PC-3 (cell line): Measurements from ENCODE around the gene CCDC80.

Source experiments
- CTCF ChIP-seq: fragments of 300-600 bp; sonication (generic); conservative IDR thresholded peaks from 2 replicates; pipeline ENCODE4 v1.5.1; 2017; ENCODE audit warnings: antibody characterized with exemption, low read depth, mild to moderate bottlenecking, low read length
- EZH2 ChIP-seq: fragments of 300-600 bp; sonication (generic); IDR thresholded peaks from one replicate; pipeline ENCODE4 v1.6.1; 2017; ENCODE audit warnings: antibody characterized with exemption, mild to moderate bottlenecking, low read length; ENCODE audit not compliant: unreplicated experiment

GRCh38 chr3:112611752-112612515, 29.0 kb downstream of the CCDC80 start:
- TF ChIP-seq CTCF (no peak), EZH2 (no peak)
